Measurements from ENCODE around the gene APOE. TPM values are rescaled to one million over a fixed set of nuclear protein-coding genes. Genes with fewer than 3 reads are reported as not detected.

The APOE gene
- total and polyA plus RNA-seq, 2 of the 13 experiments (the other 11 are each of a cell fraction or from before 2014, with no cell fraction given) = 1,328 to 1,470 TPM

- TF ChIP-seq AHDC1 (CRISPR knock-in tag; IDR thresholded peaks at IDR 0.05; ENCODE audit: borderline replicate concordance) (peak; percentile 55; the same call in 1 of the 2 replicates), ZFP36L2 (CRISPR knock-in tag; IDR thresholded peaks at IDR 0.05) (no peak), ZNF724P (CRISPR knock-in tag; IDR thresholded peaks at IDR 0.05; ENCODE audit: borderline replicate concordance) (peak; percentile 26; the same call in 1 of the 2 replicates), FOXO1 (CRISPR knock-in tag; IDR thresholded peaks at IDR 0.05) (no peak), ZC3H4 (CRISPR knock-in tag; IDR thresholded peaks at IDR 0.05; ENCODE audit: borderline replicate concordance) (0 out of 2 replicates have a peak, but pooled peaks have one; percentile 36), ZNF337 (CRISPR knock-in tag; IDR thresholded peaks at IDR 0.05; ENCODE audit: borderline replicate concordance, low read depth) (0 out of 2 replicates have a peak, but pooled peaks have one; percentile 31), PBX3 (CRISPR knock-in tag; IDR thresholded peaks at IDR 0.05; ENCODE audit: borderline replicate concordance) (no peak), MYC (CRISPR knock-in tag; IDR thresholded peaks at IDR 0.05; ENCODE audit: borderline replicate concordance) (peak; percentile 67; the same call in 1 of the 2 replicates), ZMYM2 (CRISPR knock-in tag; IDR thresholded peaks at IDR 0.05) (peak; percentile 67; the same call in 1 of the 2 replicates), SP4 (CRISPR knock-in tag; IDR thresholded peaks at IDR 0.05) (peak; percentile 61)
- TF ChIP-seq, protein P1, sequence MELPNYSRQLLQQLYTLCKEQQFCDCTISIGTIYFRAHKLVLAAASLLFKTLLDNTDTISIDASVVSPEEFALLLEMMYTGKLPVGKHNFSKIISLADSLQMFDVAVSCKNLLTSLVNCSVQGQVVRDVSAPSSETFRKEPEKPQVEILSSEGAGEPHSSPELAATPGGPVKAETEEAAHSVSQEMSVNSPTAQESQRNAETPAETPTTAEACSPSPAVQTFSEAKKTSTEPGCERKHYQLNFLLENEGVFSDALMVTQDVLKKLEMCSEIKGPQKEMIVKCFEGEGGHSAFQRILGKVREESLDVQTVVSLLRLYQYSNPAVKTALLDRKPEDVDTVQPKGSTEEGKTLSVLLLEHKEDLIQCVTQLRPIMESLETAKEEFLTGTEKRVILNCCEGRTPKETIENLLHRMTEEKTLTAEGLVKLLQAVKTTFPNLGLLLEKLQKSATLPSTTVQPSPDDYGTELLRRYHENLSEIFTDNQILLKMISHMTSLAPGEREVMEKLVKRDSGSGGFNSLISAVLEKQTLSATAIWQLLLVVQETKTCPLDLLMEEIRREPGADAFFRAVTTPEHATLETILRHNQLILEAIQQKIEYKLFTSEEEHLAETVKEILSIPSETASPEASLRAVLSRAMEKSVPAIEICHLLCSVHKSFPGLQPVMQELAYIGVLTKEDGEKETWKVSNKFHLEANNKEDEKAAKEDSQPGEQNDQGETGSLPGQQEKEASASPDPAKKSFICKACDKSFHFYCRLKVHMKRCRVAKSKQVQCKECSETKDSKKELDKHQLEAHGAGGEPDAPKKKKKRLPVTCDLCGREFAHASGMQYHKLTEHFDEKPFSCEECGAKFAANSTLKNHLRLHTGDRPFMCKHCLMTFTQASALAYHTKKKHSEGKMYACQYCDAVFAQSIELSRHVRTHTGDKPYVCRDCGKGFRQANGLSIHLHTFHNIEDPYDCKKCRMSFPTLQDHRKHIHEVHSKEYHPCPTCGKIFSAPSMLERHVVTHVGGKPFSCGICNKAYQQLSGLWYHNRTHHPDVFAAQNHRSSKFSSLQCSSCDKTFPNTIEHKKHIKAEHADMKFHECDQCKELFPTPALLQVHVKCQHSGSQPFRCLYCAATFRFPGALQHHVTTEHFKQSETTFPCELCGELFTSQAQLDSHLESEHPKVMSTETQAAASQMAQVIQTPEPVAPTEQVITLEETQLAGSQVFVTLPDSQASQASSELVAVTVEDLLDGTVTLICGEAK (IDR thresholded peaks at IDR 0.05) = no peak
- TF ChIP-seq, protein P1 (CRISPR knock-in tag; IDR thresholded peaks at IDR 0.05) = peak; percentile 63; the same call in 1 of the 2 replicates
Measured at GRCh38 chr19:44903602-44904425, 1.8 kb upstream of the APOE start (continued).

All from HepG2 (cell line).